NCI-H1417 treated with DMSO at 0.1 percent for 48 hours (cell line): ENCODE measurements around the gene IRS2.
"Not testable (repeated sequence)": the region's sequence is repeated elsewhere in the genome, so short reads cannot be mapped to it uniquely, and the experiment has no call there.

ENCODE experiments used
- DNase-seq: peaks from one replicate; lab custom pipeline; 2025; lab: John Stamatoyannopoulos, UW

The IRS2 gene

DNA sequence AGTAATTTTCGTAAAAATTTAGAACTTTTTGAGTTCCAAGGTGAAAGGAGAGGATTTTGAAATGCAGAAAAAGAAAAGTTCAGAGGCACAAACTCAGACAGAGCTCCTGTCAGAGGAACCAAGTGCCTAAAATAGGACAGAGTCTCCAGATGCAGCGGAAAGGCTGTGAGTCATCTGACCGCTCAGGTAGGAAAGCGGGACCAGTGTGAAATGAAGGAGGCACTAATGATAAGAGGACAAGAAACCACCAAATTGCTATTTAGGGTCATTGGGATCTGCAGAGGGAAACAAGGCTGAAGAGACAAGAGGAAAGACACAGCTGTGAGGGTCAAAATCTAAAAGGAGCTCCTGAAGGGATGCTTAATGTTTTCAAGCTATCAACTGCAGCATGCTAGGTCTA, 34.9 kb downstream of the IRS2 start:
- no peak for DNase-seq

DNA sequence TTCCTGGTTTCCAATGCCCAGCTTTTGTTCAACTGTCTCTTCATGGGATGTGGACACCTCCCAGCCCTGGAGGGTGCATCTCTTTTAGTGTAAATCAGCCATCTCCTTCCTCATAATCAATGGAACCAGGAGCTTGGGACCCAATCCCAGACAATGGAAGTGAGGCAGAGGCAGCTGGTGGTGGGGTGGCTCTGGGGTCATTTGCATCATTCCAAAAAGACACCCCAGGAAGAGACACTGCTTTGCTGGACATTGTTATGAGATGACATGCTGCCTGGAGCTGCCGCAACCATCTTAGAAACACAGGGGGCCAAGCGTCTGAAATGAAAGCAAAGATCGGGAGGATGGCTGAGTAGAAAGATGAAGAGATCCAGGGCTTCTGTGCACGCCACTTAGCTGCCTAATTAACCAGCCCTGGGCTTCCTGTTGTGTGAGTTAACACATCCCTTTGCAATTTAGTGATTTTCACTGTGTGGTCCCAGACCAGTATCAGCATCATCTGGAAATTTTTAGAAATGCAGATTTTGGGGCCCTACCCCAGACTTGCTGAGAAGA, 36.1 kb downstream of the IRS2 start:
- DNase-seq = no peak

- no peak for DNase-seq
Observed at GRCh38 chr13:109749365-109749764, 37.0 kb downstream of the IRS2 start.

DNA sequence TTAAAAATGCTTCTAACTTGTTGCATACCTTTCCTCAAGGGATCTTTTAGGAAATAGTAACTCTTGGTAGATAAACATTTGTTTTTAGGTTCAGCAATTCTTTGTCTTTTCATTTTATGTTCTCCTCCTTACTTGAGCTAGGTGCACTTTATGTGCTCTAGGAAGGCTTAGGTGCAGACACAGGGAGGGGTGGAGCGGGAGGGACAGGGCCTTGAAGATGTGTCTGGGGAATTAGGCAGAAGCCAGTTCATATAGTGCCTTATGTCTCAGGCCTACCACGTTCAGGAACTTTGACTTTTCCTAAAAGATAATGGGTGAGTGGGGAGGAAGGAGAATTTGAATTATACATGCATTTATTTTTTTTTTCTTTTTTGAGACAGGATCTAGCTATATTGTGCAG, 37.7 kb downstream of the IRS2 start:
- DNase-seq = no peak

DNA sequence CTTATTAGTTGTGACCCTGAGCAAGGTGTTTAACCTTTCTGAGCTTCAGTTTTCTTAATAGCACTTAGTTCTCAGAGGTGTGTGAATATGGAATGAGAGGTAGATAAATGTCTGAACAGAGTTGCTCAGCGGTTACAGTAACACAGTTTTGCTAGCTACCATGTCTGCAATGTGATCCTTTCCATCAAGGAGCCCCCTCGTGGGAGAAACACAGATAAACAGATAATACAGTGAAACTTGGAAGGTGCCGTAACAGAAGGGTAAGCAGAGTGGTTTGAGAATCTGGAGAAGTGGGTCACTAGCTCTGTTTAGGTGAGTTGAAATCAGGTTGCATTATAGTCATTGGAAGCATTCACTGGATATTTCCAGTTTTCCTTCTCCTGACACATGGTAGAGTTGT, 38.9 kb downstream of the IRS2 start:
- no peak for DNase-seq

- DNase-seq = no peak
Observed at GRCh38 chr13:109746364-109746763, 40.0 kb downstream of the IRS2 start.

- no peak for DNase-seq
Observed at GRCh38 chr13:109745702-109746101, 40.7 kb downstream of the IRS2 start.

- DNase-seq = no peak
Observed at GRCh38 chr13:109745060-109745459, 41.3 kb downstream of the IRS2 start.

DNA sequence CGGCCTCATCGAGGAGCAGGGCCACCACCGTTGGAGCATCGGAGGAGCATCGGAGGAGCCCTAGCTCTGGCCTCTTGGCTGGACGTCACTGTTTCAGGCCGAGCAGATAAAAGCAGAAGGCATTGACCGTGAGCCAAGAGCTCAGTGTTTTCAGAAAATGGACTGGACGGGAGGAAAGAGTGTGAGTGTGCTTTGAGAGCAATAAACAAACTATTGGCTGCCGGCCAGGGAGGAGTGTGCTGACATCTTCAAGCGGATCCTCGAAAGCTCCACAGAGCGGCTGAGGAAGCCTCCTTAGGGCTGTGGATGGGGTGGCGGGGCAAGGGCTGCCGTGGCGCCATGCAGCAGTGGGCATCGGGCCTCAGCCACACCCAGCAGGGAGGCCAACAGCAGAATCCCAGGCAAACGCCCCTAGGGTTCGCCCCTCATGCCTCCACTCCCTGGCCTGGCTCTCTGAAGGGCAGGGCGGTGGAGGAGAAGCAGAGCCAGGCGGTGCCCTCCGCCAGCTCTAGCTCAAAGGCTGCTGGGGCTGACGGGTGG, 41.8 kb downstream of the IRS2 start:
- DNase-seq = no peak

DNA sequence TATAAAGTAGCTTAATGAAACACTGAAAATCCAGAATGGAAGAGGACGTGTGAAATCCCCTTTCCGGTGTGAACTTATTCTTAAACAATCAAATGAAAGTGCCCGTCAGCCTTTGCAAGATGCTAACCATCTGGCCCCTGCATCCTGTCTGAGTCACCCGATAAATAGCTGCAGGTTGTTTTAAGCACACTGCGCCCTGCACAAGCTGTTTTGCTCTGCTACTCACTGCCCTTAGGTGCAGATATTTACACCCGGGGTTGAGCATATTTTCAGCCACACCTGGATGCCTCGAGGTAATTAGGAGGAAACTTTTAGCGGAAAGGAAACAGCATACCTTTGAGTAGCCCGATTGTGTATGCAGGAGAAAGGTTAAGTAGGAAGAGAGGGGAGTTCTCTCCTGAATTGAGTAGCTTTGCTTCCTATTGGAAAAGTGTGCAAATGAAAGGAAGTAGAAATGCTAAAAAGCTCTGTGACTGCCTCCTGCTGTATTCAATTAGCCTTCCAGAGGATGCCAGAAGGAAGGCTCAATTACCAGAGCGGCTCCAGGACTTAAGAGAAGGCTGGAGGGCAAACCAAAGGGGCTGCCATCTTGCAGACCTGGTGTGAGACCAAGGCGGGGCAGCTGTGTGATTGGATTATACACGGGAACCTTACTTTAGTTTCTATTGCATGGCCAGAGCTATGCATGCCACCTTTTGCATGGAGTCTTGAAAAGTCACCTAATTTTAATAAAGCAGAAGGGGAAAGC, 42.5 kb downstream of the IRS2 start:
- DNase-seq = peak; percentile 15

DNA sequence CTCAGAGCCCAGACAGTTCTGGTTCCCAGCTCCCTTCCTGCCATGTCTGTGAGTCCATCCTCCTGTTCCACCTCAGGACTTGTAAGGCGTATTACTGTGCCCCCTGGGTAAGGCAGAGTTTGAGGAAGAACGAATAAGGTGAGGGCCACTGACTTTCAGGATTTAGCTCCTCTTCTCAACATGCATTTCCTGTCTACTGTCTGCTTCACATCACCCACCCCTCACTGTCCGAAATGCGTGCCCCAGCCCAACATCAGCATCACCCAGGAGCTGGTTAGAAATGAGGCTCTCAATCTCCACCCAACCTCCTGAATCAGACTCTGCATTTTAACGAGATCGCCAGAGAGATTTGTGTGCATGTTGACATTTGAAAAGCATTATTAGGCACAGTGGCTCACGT, 44.4 kb downstream of the IRS2 start:
- DNase-seq = no peak

DNA sequence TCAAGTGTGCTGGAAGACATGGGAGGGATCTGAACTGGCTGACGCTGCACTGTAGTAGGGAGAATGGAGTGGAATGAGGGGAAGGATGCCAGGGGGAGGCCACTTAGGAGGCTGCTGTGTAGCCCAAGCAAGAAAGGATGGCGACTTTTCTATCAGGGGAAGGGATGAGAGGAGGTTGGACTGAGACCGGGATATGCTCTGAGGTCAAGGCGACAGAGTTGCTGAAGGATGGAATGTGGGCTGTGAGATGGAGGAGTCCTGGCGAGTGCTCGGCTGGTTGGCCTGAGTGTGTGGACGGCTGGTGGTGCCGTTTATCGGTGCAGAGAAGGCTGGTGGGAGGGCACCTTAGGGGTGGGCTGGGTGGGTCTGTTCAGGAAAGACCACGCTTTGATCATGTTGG, 45.7 kb downstream of the IRS2 start:
- DNase-seq = no peak

- no peak for DNase-seq
Observed at GRCh38 chr13:109740121-109740520, 46.3 kb downstream of the IRS2 start.

- DNase-seq = no peak
Observed at GRCh38 chr13:109738298-109738746, 48.1 kb downstream of the IRS2 start.

DNA sequence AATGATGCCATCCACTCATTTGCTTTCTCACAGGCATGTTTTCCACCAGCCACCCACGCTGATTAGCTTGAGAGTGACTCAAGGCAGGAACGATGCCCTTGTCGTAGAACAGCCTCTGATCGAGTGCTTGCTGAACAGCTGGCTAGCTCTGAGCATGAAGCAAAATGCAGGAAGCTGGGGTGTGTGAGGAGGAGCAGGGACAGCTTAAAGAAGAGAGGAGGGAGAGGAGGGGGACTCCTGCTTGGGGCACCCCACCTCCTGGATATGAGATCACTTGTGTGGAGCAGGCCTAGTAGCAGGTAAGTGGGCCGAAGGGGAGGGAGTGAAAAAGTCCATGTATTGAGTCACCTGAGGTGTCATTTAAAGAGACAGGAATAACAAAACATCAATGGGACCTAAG, 48.8 kb downstream of the IRS2 start:
- no peak for DNase-seq

DNA sequence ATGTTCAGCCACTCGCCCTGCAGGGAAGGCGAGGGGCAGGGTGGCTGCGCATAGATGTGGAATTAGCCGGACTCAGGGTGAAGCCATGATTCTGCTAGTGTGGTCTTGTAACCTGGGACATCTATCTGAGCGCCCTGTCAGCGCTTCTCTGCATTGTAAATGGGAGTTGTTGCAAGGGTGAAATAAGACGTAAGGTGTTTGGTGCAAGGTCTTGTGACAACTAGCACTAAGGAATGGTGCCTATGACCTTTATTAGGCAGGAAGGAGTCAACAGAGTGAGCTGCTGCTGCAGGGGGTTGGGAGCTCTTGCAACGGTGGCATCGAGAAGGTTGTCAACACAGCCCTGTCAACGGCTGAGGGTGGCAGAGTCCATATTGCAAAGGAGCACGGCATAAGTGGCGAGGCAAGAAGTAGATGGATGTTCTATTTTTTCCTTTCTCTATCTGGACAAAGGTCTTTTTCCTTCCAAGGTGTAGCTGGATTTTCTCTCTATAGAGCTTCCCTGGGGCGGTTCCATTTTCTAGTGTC, 49.3 kb downstream of the IRS2 start:
- DNase-seq = no peak

DNA sequence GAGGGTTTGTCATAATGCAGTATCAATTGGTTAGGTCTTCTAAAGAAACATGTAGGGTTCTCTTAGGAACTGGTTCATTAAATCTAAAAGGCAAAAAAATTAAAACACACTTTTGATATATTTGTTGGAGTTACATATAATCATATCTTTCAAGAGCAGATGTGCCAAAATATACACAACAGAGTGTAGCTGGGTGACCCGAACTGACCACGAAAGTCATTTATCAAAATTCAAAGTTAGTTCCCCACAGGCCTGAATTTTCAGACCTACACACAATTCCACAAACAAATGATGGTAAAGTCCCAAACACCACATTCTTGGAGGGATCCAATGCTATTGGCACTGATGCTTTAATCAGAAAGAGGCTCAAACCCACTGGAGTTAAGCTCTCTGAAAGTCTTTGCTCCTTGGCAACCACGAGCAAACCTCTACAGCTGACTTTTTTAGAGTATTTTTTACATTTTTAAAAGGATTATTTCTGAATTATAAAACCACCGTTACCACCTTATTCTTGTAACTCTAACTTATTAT, 50.9 kb downstream of the IRS2 start:
- no peak for DNase-seq

- no peak for DNase-seq
Observed at GRCh38 chr13:109734002-109734785, 52.2 kb downstream of the IRS2 start.

DNA sequence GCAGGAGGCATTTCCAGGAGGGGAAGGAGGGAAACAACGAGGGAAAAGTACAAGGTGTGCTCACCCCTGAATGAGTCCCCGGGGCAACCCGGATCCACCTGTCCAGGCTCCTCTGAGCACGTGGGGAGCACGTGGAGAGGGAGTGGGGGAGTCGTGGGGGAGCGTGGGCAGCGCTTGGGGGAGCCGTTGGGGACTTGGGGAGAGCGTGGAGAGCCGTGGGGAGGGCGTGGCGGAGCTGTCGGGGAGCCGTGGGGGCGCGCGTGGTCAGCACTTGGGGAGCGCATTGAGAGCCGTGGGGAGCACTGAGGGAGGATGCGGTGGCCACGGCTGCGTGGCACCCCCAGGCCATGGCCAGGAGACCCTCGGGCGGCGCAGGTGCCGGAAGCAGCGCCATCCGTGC, 52.8 kb downstream of the IRS2 start:
- DNase-seq = no peak

DNA sequence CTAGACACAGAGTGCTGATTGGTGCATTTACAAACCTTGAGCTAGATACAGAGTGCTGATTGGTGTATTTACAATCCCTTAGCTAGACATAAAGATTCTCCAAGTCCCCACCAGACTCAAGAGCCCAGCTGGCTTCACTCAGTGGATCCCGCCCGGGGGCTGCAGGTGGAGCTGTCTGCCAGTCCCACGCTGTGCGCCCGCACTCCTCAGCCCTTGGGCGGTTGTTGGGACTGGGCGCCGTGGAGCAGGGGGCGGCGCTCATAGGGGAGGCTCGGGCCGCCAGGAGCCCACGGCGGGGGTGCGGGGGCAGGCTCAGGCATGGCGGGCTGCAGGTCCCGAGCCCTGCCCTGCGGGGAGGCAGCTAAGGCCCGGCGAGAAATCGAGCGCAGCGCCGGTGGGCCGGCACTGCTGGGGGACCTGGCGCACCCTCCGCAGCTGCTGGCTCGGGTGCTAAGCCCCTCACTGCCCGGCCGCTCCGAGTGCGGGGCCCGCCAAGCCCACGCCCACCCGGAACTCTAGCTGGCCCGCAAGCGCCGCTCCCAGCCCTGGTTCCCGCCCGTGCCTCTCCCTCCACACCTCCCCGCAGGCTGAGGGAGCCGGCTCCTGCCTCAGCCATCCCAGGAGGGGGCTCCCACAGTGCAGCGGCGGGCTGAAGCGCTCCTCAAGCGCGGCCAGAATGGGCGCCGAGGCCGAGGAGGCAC, 53.8 kb downstream of the IRS2 start:
- DNase-seq = not testable (repeated sequence)

GRCh38 chr13:109730812-109731335, 55.5 kb downstream of the IRS2 start:
- DNase-seq = no peak
